Thoracic aorta (tissue), 2 donors: ENCODE data around the gene PXK. TPM values are rescaled to one million over a fixed set of nuclear protein-coding genes. Genes with fewer than 3 reads are reported as not detected.
"Not testable (repeated sequence)": the region's sequence is repeated elsewhere in the genome, so short reads cannot be mapped to it uniquely, and the experiment has no call there.

Experiments used
- ATAC-seq: fragments of 150-250 bp; one replicate; pipeline ENCODE4 v1.8.0; 2017; ENCODE audit warnings: low read depth; ENCODE audit not compliant: insufficient number of reproducible peaks, low FRiP score
- DNase-seq: peaks from one replicate; pipeline ENCODE4 v3.0.0-alpha.2; 2020; ENCODE audit warnings: low spot score
- H3K27ac ChIP-seq, 2 donors: fragments of 200-600 bp; sonication (generic); 1 replicate in 1 of 2; 2 replicates in 1 of 2; pipeline ENCODE4 v1.5.1; 2016; ENCODE audit warnings: mild to moderate bottlenecking in 2 of 2, moderate library complexity in 2 of 2
- H3K27me3 ChIP-seq: fragments of 200-600 bp; sonication (generic); replicated peaks from 2 replicates; pipeline ENCODE4 v1.6.0; 2016; ENCODE audit warnings: mild to moderate bottlenecking; ENCODE audit not compliant: insufficient read depth
- H3K36me3 ChIP-seq: fragments of 200-600 bp; sonication (generic); one replicate; pipeline ENCODE4 v1.5.1; 2016
- H3K4me1 ChIP-seq, 2 donors: fragments of 200-600 bp; sonication (generic); 1 replicate in 1 of 2; 2 replicates in 1 of 2; pipeline versions ENCODE4 v1.5.1 to v1.6.0; 2016; ENCODE audit warnings: low read depth in 2 of 2, mild to moderate bottlenecking in 1 of 2; ENCODE audit not compliant: control insufficient read depth in 1 of 2
- H3K4me3 ChIP-seq: fragments of 200-600 bp; sonication (generic); 2 replicates; pipeline ENCODE4 v1.5.1; 2016; ENCODE audit warnings: mild to moderate bottlenecking
- H3K9me3 ChIP-seq: fragments of 200-600 bp; sonication (generic); 2 replicates; pipeline ENCODE4 v1.5.1; 2016
- total RNA-seq, 2 donors: library from RNA; depleted of rRNA; stranded (reverse); fragments of >200 nt; gene quantifications; one replicate each; pipeline versions ENCODE4 v1.1.0 to v1.2.3, GENCODE V29; 2016
- TF ChIP-seq, protein P1 (sequence below): fragments of 200-600 bp; sonication (generic); IDR thresholded peaks from one replicate; pipeline ENCODE4 v1.5.1; 2019; ENCODE audit warnings: antibody characterized with exemption

Gene PXK
- total RNA-seq, 2 donors from 2014 or later = 22.1 to 34.2 TPM

DNA sequence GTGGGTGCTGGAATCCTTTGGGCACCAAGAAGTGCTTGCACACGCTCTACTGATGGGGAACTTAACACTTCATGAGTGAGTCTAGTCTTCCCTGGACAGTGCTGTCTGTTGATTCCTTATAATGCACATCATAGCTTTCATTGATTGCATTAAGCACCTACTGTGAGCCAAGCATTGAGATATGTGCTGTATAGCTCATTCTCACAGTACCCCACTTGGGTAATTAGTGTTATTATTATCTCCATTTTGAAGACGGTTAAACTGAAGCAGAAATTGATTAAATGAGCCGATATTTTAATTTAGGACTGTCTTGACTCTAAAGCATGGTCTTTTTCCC is 101.4 kb downstream of the PXK start:
- DNase-seq (no peak), ATAC-seq (no peak)
- Histone ChIP-seq H3K27me3 (no peaks in the 10 kb centered on the region), H3K36me3 (peaks cover 14% of the 10 kb centered on the region), H3K9me3 (no peaks in the 10 kb centered on the region), H3K4me1 (peaks cover 8 to 33% of the 10 kb centered on the region in 2 donors), H3K4me3 (peak overlapping the region; percentile 90), H3K27ac (peak overlapping the region; percentile 70 to 82)
- TF ChIP-seq, protein P1, sequence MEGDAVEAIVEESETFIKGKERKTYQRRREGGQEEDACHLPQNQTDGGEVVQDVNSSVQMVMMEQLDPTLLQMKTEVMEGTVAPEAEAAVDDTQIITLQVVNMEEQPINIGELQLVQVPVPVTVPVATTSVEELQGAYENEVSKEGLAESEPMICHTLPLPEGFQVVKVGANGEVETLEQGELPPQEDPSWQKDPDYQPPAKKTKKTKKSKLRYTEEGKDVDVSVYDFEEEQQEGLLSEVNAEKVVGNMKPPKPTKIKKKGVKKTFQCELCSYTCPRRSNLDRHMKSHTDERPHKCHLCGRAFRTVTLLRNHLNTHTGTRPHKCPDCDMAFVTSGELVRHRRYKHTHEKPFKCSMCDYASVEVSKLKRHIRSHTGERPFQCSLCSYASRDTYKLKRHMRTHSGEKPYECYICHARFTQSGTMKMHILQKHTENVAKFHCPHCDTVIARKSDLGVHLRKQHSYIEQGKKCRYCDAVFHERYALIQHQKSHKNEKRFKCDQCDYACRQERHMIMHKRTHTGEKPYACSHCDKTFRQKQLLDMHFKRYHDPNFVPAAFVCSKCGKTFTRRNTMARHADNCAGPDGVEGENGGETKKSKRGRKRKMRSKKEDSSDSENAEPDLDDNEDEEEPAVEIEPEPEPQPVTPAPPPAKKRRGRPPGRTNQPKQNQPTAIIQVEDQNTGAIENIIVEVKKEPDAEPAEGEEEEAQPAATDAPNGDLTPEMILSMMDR = no peak

DNA sequence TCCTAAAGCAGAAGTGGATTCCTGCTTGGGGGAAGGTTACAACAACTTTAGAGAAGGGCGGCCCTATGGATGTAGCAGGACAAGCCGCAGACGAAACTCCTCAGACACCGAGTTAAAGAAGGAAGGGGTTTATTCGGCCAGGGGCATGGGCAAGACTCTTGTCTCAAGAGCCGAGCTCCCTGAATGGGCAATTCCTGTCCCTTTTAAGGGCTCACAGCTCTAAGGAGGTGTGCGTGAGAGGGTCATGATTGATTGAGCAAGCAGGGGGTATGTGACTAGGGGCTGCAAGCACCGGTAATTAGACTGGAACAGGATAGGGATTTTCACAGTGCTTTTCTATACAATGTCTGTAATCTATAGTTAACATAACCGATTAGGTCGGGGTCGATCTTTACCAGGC is 101.8 kb downstream of the PXK start:
- ATAC-seq = no peak
- no peak overlapping the region for H3K4me3 ChIP-seq
- H3K9me3 ChIP-seq = no peaks in the 10 kb centered on the region
- peaks cover 10% of the 10 kb centered on the region for H3K36me3 ChIP-seq
- H3K27ac ChIP-seq = peak overlapping the region; percentile 70 to 82
- no peak for DNase-seq
- H3K27me3 ChIP-seq = no peaks in the 10 kb centered on the region
- TF ChIP-seq, protein P1 = no peak
- H3K4me1 ChIP-seq = peaks cover 8 to 33% of the 10 kb centered on the region in 2 donors

DNA sequence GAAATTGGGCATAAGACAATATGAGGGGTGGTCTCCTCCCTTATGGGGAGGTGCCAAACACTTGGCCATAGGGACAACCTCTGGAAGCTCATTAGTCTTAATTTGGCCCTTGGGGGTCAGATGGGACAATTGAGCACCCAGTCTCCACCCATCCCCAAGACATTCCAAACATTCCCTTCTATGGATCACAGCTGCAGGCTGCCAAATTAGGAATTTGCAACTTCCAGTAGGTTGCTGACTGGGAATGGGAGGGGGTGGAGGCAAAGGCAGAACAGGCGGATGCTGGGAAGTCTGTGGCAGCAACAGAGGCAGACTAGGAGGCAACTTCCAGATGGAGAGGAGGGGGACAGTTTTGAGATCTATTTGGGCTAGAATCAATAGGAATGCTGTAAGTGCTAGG is 102.3 kb downstream of the PXK start:
- TF ChIP-seq, protein P1 = no peak
- Histone ChIP-seq H3K9me3 (no peaks in the 10 kb centered on the region), H3K36me3 (peaks cover 6% of the 10 kb centered on the region), H3K4me3 (no peak overlapping the region), H3K27me3 (no peaks in the 10 kb centered on the region), H3K27ac (peak overlapping the region in 1 of 2 donors; percentile 82), H3K4me1 (peaks cover 8 to 33% of the 10 kb centered on the region in 2 donors)
- DNase-seq (no peak), ATAC-seq (no peak)

- not testable (repeated sequence) for H3K27me3 ChIP-seq, DNase-seq, H3K4me3 ChIP-seq, ATAC-seq, H3K36me3 ChIP-seq, H3K27ac ChIP-seq, H3K9me3 ChIP-seq
- peaks cover 7 to 24% of the 10 kb centered on the region in 2 donors for H3K4me1 ChIP-seq
Observed at GRCh38 chr3:58437276-58437675, 104.6 kb downstream of the PXK start.

- H3K27me3 ChIP-seq, H3K4me3 ChIP-seq, H3K9me3 ChIP-seq, DNase-seq, ATAC-seq, H3K36me3 ChIP-seq, H3K4me1 ChIP-seq, H3K27ac ChIP-seq: not testable (repeated sequence)
Observed at GRCh38 chr3:58440996-58441355, 108.3 kb downstream of the PXK start.

DNA sequence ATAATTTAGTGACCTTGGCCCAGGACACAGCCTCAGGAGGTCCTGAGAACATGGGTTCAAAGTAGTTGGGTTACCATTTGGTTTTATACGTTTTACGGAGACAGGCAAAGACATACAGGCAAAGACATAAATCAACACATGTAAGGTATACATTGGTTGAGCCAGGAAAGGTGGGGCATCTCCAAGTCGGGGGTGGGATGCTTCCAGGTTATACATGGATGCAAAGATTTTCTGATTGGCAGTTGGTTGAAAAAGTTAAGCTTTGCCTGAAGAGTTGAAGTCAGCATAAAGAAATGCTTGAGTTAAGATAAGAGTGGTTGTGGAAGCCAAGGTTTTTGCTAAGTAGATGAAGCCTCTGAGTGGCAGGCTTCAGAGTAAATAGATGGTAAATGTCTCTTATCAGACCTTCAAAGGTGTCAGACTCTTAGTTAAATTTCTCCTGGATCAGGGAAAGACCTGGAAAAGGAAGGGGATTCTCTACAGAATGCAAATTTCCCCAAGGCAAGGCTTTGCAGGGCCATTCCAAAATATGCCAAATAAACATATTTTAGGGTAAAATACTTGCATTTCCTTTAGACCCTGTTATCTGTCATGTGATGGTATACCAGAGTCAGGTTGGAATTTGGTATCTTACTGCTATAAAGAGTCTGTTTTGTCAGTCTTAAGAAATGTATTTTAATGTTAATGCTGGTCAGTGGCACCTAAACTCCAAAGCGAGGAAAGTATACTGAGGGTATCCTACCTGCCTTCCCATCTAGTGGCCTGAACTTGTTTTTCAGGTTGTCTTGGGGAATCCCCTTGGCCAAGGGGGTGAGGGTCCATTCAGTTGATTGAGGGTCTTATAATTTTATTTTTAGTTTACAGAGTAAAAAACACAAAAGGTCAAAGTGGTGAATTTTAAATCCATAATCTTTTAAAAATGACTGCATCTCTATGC is 109.1 kb downstream of the PXK start:
- H3K36me3 ChIP-seq = no peaks in the 10 kb centered on the region
- no peak for DNase-seq
- no peak overlapping the region for H3K27ac ChIP-seq
- no peaks in the 10 kb centered on the region for H3K9me3 ChIP-seq
- H3K27me3 ChIP-seq = no peaks in the 10 kb centered on the region
- no peak overlapping the region for H3K4me3 ChIP-seq
- ATAC-seq = no peak
- TF ChIP-seq, protein P1 = no peak
- no peaks in the 10 kb centered on the region for H3K4me1 ChIP-seq
